GM18520 (cell line): ENCODE results near the gene GJA3.
"Not testable (repeated sequence)": the region's sequence is repeated elsewhere in the genome, so short reads cannot be mapped to it uniquely, and the experiment has no call there.

Source experiments
- ATAC-seq: cut with Tn5 transposase; IDR thresholded peaks from one replicate; pipeline ENCODE4 v1.9.1; 2021; ENCODE audit not compliant: unreplicated experiment

Gene GJA3

GRCh38 chr13:20153290-20153689 lies 7.6 kb downstream of the GJA3 start:
- ATAC-seq, result not testable (repeated sequence)

- no peak for ATAC-seq
Observed at GRCh38 chr13:20151612-20152011, 9.2 kb downstream of the GJA3 start.

DNA sequence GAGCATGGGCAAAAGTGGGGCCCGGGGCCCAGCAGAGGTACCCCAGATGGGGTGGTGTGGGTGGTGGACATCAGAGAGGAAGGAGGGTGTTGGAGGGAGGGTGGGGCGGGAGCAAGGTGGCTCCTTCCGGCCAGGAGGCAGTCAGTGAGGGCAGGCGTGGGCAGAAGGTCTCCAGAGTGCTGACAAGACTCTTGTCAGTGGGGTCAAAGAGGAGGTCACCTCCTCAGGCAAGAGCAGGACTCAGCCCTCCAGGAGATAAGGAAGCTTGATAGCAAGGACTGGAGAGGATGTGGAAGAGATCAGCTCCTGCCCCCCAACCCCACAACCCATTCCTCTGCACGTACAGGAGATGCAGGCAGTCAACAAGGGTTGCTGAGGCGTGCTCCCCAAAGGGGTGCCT lies 9.8 kb downstream of the GJA3 start:
- no peak for ATAC-seq

GRCh38 chr13:20150561-20150960 lies 10.3 kb downstream of the GJA3 start:
- no peak for ATAC-seq

DNA sequence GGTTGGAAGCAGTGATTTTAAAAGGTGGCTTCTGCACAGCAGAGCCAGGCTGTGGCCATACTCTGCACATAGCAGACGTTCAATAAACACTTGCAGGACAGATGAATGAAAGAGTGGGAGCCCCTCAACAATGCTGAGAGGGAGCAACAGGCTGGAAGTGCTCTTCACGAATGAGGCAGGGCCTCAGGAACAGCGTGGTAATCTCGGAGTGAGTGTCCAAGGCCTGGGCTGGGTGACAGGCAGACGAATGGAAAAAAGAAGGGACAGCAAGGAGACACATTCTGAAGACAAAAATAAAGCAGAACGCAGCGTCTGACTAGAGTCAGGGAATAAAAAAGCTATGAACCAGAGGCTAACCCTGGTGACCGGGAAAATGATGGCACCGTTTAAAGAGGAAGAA lies 11.1 kb downstream of the GJA3 start:
- no peak for ATAC-seq

DNA sequence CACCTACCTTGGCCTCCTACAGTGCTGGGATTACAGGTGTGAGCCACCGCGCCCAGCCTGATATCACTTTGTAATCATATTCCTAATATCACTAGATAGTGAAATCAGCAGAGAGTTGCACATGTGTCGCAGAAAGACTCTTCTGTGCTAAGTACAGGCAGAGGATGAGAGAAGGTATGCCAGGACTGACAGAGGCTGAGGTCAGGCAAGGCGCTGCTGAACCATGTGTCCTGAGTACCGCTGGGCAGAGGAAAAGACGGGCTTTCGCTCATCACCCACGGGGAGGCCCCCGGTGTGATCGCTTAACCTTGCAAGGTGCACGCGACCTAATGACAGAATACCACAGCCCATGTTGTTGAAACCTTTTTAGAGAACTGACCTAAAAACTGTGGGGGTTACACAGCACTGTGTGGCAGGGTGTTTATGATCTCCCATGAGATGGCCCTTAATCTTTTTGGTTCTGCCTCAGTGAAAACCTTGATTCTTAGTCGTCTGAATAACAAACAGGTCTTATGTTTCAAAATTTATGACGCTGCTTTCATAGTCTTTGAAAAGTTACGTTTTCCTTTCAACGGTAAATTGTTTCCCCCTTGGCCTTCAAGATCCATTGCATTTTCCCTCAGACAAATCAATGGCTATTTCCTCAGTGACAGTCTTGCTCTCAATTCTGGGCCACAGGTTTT lies 12.2 kb downstream of the GJA3 start:
- no peak for ATAC-seq

DNA sequence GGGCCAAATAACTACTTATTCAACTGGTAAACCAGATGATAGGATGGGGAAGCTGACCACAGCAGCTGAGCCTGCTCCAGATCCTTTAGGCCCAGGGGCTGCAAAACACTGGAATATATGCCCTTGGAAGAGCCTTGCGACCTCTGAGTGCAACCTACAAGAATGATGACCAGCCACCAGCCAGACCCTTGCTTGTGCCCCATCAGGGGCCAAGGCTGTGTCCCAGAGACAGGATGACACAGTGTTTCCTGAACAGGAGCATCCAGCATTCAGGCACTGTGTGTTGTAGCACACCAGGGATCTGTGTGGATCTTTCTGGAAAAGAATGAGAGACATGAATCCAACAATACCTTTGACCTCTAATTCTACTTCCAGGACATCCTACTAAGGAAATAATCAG lies 14.5 kb downstream of the GJA3 start:
- no peak for ATAC-seq

GRCh38 chr13:20145521-20145920 lies 15.3 kb downstream of the GJA3 start:
- no peak for ATAC-seq

GRCh38 chr13:20144141-20144850 lies 16.6 kb downstream of the GJA3 start:
- ATAC-seq, result no peak

DNA sequence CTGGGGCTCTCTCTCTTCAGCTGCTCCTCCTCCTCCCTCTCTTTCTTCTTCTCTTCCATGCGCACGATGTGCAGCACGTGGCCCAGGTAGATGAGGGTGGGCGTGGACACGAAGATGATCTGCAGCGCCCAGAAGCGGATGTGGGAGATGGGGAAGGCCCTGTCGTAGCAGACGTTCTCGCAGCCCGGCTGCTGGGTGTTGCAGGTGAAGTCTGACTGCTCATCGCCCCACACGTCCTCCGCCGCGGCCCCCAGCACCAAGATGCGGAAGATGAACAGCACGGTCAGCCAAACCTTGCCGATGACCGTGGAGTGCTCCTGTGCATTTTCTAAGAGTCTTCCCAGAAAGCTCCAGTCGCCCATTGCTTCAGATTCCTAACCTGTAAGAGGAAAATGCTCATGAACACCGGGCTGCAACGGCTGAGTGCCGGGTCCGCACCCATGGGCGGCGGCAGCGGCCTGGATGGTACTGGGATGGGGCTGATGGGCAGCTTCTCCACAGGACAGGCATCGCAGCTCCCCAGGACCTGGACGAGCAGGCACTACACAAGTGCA lies 17.8 kb downstream of the GJA3 start:
- no peak for ATAC-seq

- ATAC-seq, result no peak
Observed at GRCh38 chr13:20142023-20142926, 18.6 kb downstream of the GJA3 start.

DNA sequence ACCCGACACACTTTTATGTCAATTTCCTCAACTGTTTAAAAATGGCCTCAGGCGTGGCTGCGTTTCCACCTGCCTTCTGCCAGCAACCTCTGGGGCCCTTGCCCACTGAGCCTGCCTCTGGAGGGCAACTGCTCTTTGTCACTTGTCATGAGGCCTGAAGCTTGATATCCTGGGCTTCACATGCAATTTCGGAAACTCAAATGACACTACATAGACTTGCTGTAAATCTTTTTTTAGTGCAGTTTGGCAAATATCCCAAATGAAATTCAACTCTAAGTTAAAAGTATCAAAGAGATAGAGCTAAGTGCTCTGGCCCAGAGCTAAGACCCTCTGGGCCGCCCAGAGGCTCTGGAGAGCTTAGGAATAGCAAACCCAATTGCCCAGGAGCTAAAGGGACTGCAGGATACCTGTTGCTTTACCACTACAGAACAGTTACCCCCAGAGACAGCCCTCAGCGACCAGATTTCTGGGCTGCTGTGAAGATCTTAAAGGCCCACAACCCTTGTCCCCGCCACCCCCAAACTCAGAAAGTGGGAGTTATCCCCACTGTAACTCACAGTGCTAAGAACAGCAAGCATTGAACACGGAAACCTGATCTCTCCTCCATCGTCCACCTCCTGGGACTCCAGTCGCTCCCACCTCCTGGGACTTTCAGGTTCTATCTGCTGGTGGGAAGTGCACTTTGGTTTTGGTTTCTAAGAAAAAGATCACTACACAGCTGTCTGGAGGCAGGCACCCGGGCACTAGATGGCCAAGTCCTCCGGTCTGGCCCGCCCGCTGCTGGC lies 19.4 kb downstream of the GJA3 start:
- no peak for ATAC-seq

- no peak for ATAC-seq
Observed at GRCh38 chr13:20140487-20140886, 20.4 kb downstream of the GJA3 start.

DNA sequence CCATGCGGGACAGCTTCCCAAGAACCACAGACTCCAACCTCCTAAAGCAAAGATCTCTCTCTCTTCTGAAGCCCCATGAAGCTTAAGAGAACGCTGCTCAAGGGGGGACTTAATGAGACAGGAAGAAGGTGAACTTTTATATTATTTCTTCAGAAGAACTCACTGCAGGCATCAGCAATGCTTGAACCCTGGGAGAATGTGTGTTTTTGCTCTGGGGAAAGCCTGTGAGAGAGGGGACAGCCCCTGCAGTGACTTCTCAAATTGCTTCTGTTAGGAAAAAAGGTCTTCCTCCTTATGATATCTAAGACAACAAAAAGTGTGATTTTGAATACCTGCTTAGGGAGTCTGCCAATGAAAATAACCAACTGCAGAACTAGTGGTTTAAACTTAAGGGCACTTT lies 23.0 kb downstream of the GJA3 start:
- ATAC-seq, result no peak

DNA sequence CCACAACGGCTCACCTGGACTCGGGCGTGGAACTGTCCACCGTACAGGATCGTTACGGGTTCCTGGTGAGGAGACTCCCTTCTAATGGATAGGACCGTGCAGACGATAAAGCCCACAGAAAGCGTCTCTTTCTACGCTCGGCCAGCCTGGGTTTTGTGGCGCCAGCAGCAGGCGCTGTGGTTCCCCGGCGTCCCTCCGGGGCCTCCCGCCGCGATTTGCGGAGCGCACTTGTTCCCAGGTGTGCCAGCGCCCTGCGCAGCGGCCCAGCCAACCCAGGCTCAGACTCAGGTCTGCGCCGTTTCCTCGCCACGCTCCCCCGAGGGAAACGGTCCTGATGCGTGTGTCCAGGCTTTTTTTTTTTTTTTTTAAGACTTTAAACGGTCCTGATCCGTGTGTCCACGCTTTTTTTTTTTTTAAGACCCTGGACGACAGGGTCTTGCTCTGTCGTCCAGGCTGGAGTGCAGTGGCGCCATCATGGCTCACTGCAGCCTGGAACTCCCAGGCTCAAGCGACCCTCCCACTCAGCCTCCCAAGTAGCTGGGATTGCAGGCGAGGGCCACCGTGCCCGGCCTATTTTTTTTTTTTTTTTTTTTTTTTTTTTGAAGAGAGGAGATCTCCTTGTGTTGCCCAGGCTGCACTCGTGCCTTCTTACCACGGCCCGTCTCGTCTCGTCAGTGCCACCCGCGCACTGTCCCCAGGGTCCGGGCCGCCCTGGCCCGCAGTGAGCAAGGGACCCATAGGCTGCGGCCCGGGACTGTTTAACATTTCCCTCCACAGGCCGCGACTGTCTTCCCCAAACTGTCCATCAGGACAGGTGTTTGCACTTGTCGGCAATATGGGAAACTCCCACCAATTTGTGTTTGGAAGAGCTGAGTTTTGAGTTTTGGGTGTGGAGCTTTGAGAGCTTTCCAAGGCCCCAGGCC lies 23.8 kb downstream of the GJA3 start:
- ATAC-seq, result no peak

DNA sequence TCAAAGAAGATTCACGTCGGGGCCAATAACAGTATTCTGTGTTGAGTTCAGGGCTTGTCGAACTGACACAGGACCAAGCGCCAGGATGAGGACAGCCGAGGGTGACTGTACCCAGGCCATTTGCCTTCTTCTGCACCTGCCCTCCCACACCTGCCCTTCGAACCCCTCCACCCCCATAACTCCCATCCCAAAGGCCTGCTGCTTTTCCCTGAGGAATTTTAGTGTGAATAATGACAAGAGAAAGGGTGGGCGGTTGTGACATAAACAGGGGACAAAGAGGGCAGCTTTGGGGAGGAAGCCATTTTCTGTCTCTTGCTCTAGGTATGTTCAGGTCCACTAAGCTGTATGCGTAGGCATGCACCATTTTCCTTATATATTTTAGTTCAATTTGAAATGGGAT lies 26.1 kb downstream of the GJA3 start:
- ATAC-seq, result no peak

DNA sequence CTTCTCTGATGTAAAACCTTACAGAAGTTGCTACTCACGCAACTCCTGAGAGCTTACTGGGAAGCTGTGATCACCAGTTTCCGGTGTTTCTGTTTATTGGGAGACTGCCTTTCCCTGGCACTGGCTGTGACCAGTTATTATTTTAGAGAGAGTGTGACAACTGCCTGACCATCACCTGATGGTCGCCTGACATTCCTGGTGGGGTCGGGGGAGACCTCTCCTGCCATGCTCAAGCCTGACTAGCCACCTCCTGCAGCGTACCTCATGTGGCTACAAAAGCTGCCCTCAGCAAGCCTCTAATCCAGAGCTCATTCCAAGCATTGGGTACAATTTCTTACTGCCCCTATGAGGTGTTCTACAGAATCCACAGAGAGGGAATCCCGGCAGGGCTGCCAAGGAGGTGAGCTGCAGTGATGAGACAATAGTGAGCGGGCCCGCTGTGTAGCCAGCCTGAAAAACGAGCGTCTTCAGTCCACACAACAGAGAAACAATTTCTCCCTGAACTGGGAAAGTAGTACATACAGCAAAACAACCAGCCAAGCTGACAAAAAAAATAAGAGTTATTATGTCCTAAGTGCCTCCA lies 28.7 kb downstream of the GJA3 start:
- ATAC-seq, result no peak

DNA sequence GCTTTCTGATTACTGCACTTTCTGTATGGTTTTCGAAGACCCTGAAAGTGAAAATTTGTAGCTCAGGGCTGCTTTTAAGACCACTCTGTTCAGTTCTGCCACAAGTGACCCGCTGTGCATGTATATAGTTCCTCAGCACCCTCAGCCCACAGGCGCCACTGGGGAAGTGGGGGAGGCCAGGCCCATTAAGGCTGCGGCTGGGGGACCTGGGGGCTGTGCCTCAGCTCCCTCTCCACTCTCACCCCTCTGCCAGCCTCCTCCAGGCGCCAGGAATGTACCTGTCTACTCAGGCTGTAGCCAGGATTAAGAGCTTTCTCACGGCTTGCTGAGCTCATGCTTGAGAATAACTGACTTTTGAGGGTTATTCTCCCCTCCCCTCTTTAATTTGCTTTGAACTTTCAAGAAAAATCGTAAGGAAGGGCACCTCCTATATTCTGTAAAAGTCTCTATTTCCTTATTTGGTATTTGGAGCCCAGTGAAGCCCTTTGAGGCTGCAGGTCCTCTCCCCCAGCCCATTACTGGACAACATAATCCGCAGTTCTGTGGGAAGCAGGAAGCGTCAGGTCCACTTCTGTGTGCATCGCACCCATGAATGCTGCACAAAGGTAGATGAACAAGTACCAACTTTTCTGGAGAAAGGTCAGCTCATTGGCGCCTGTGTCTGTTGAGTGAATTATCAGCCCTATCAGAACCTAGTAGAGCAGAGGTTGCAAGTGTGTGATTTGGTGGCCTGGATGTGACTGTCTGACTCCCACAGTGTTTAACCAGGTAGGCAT lies 29.6 kb downstream of the GJA3 start:
- no peak for ATAC-seq

DNA sequence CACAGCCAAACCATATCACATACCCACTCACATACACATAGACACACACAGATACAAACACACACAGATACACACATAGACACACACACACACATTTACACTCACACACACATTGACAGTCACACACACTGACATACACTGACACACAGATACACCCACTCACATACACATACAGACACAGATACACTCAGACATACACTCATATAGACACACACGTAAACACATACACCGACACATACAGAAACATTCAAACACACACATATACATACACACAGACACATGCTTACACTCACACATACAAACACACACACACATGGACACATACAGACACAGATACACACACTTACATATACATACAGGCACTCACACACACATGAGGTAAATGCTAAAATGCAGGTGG lies 30.2 kb downstream of the GJA3 start:
- no peak for ATAC-seq
